GM12891 (cell line): ENCODE data around the gene KLHL1.

ENCODE experiments used
- PAX5 ChIP-seq: IDR thresholded peaks from 2 replicates; pipeline ENCODE4 v1.6.1; 2011; ENCODE audit warnings: low read length, moderate library complexity, mild to moderate bottlenecking; ENCODE audit not compliant: insufficient read depth, severe bottlenecking
- POLR2A ChIP-seq: IDR thresholded peaks from 2 replicates; pipeline ENCODE4 v1.6.1; 2011; ENCODE audit warnings: low read depth, low read length, control low read depth
- POLR2AphosphoS5 ChIP-seq: IDR thresholded peaks from 2 replicates; pipeline ENCODE4 v1.6.1; 2011; ENCODE audit warnings: low read depth, low read length, control low read depth
- POU2F2 ChIP-seq: IDR thresholded peaks from 2 replicates; pipeline ENCODE4 v1.6.1; 2011; ENCODE audit warnings: low read depth, mild to moderate bottlenecking, control low read depth, low read length, moderate library complexity
- SPI1 ChIP-seq: IDR thresholded peaks from 2 replicates; pipeline ENCODE4 v1.6.1; 2011; ENCODE audit warnings: low read depth, low read length, control low read depth
- TAF1 ChIP-seq: IDR thresholded peaks from 2 replicates; pipeline ENCODE4 v1.6.1; 2011; ENCODE audit warnings: low read depth, low read length, control low read depth

DNA sequence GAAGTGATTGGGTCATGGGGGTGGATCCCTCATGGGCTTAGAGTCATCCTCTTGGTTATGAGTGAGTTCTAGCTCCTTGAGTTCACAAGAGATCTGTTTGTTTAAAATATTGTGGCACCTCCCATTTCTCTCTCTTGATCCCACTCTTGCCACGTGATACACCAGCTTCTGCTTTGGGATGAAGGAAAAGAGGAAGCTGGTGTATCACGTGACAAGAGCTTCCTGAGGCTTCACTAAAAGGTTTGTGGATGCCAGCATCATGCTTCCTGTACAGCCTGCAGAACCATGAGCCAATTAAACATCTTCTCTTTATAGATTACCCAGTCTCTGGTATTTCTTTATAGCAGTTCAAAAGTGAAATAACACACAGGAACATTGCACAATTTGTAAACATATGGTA, 353.2 kb downstream of the KLHL1 start:
- TF ChIP-seq POLR2A (no peak), POLR2AphosphoS5 (no peak), TAF1 (no peak), POU2F2 (no peak), SPI1 (no peak), PAX5 (no peak)
